Endothelial cell (in vitro differentiated cells): ENCODE results near the gene C11orf91. TPM values are rescaled to one million over a fixed set of nuclear protein-coding genes. Genes with fewer than 3 reads are reported as not detected.
A peak's percentile ranks its signal among the peaks of the same experiment; 100 is the strongest.
"Not testable (repeated sequence)": the region's sequence is repeated elsewhere in the genome, so short reads cannot be mapped to it uniquely, and the experiment has no call there.

Source experiments
- DNase-seq: peaks from one replicate; pipeline ENCODE4 v3.0.0; 2021; ENCODE audit warnings: low spot score
- H3K27ac Mint-ChIP-seq: one replicate; pipeline ENCODE4 v1.8.0; 2021; ENCODE audit warnings: mixed read lengths, inconsistent platforms; ENCODE audit not compliant: unreplicated experiment
- H3K27me3 Mint-ChIP-seq: one replicate; pipeline ENCODE4 v1.8.0; 2021; ENCODE audit warnings: mild to moderate bottlenecking, moderate library complexity, mixed read lengths, inconsistent platforms; ENCODE audit not compliant: unreplicated experiment
- H3K36me3 Mint-ChIP-seq: one replicate; pipeline ENCODE4 v1.8.0; 2021; ENCODE audit warnings: mild to moderate bottlenecking, low read depth, mixed read lengths, inconsistent platforms; ENCODE audit not compliant: unreplicated experiment
- H3K4me1 Mint-ChIP-seq: one replicate; pipeline ENCODE4 v1.8.0; 2021; ENCODE audit warnings: mild to moderate bottlenecking, mixed read lengths, inconsistent platforms; ENCODE audit not compliant: unreplicated experiment
- H3K4me3 Mint-ChIP-seq: one replicate; pipeline ENCODE4 v1.8.0; 2021; ENCODE audit warnings: mild to moderate bottlenecking, mixed read lengths, inconsistent platforms; ENCODE audit not compliant: unreplicated experiment
- H3K9me3 Mint-ChIP-seq: one replicate; pipeline ENCODE4 v1.8.0; 2021; ENCODE audit warnings: mixed read lengths, inconsistent platforms; ENCODE audit not compliant: unreplicated experiment
- CTCF ChIP-seq: fragments of 200-600 bp; sonication (generic); IDR thresholded peaks from one replicate; pipeline ENCODE4 v1.5.0; 2021; ENCODE audit warnings: antibody characterized with exemption; ENCODE audit not compliant: unreplicated experiment
- total RNA-seq: library from RNA; stranded (reverse); fragmentation: NEBNext Ultra II Directional; extraction: Animal tissue kit (Norgen Biotek cat#: 25700); gene quantifications from one replicate; pipeline ENCODE4 v1.2.1, GENCODE V29; 2021; ENCODE audit not compliant: unreplicated experiment

The C11orf91 gene
- total RNA-seq, 1 donor from 2014 or later: not detected

- peak; percentile 60 for DNase-seq
- H3K27me3 Mint-ChIP-seq: peaks cover 5% of the 10 kb centered on the region
- no peak overlapping the region for H3K4me3 Mint-ChIP-seq
- no peaks in the 10 kb centered on the region for H3K9me3 Mint-ChIP-seq
- peak; percentile 66 for TF ChIP-seq CTCF
- peaks cover 34% of the 10 kb centered on the region for H3K4me1 Mint-ChIP-seq
- no peak overlapping the region for H3K27ac Mint-ChIP-seq
- H3K36me3 Mint-ChIP-seq: no peaks in the 10 kb centered on the region
These were observed 12.7 kb downstream of the C11orf91 start for GRCh38 chr11:33687733-33688479.

GRCh38 chr11:33685082-33685481 lies 15.5 kb downstream of the C11orf91 start:
- Mint-ChIP-seq H3K27me3 (peaks cover 3% of the 10 kb centered on the region), H3K4me3 (no peak overlapping the region), H3K36me3 (no peaks in the 10 kb centered on the region), H3K4me1 (peaks cover 13% of the 10 kb centered on the region), H3K27ac (no peak overlapping the region), H3K9me3 (no peaks in the 10 kb centered on the region)
- TF ChIP-seq CTCF: no peak
- DNase-seq: no peak

GRCh38 chr11:33684003-33684706 lies 16.5 kb downstream of the C11orf91 start:
- Mint-ChIP-seq H3K27ac (no peak overlapping the region), H3K9me3 (no peaks in the 10 kb centered on the region), H3K4me1 (peaks cover 8% of the 10 kb centered on the region), H3K4me3 (no peak overlapping the region), H3K36me3 (no peaks in the 10 kb centered on the region), H3K27me3 (peaks cover 3% of the 10 kb centered on the region)
- TF ChIP-seq CTCF: no peak
- no peak for DNase-seq

- no peaks in the 10 kb centered on the region for H3K9me3 Mint-ChIP-seq
- H3K27me3 Mint-ChIP-seq: no peaks in the 10 kb centered on the region
- H3K4me3 Mint-ChIP-seq: no peak overlapping the region
- no peaks in the 10 kb centered on the region for H3K36me3 Mint-ChIP-seq
- H3K27ac Mint-ChIP-seq: no peak overlapping the region
- no peak for DNase-seq
- H3K4me1 Mint-ChIP-seq: peaks cover 3% of the 10 kb centered on the region
- no peak for TF ChIP-seq CTCF
These were observed 18.2 kb downstream of the C11orf91 start for GRCh38 chr11:33682446-33682845.

GRCh38 chr11:33682019-33682418 lies 18.6 kb downstream of the C11orf91 start:
- no peak for DNase-seq

GRCh38 chr11:33678616-33679015 lies 22.0 kb downstream of the C11orf91 start:
- not testable (repeated sequence) for H3K36me3 Mint-ChIP-seq, H3K27me3 Mint-ChIP-seq, H3K27ac Mint-ChIP-seq, H3K4me1 Mint-ChIP-seq, H3K4me3 Mint-ChIP-seq, DNase-seq, H3K9me3 Mint-ChIP-seq

More at GRCh38 chr11:33682019-33682418, 18.6 kb downstream of the C11orf91 start:
- TF ChIP-seq CTCF: no peak
- Mint-ChIP-seq H3K27me3 (no peaks in the 10 kb centered on the region), H3K27ac (no peak overlapping the region), H3K4me1 (peaks cover 3% of the 10 kb centered on the region), H3K4me3 (no peak overlapping the region), H3K36me3 (no peaks in the 10 kb centered on the region), H3K9me3 (no peaks in the 10 kb centered on the region)
